Body of pancreas (tissue), 4 donors: Measurements from ENCODE around the gene FZD2. TPM values are rescaled to one million over a fixed set of nuclear protein-coding genes. Genes with fewer than 3 reads are reported as not detected.

Experiments
- ATAC-seq: fragments of 150-250 bp; one replicate; pipeline ENCODE4 v1.9.1; 2016
- DNase-seq, 4 donors: peaks; one replicate each; pipeline ENCODE4 v3.0.0-alpha.2; 2019
- H3K27ac ChIP-seq, 4 donors: fragments of 200-600 bp; sonication (generic); 1 replicate in 3 of 4; 2 replicates in 1 of 4; pipeline versions ENCODE4 v1.5.1 to v1.6.1; 2016 to 2019; ENCODE audit warnings: mild to moderate bottlenecking in 1 of 4, mixed read lengths in 1 of 4, moderate library complexity in 1 of 4
- H3K27me3 ChIP-seq, 2 donors: fragments of 200-600 bp; sonication (generic); one replicate each; pipeline ENCODE4 v1.6.0; 2016; ENCODE audit warnings: mild to moderate bottlenecking in 1 of 2
- H3K36me3 ChIP-seq, 2 donors: fragments of 200-600 bp; sonication (generic); replicated peaks in 1 of 2; 2 replicates each; pipeline ENCODE4 v1.5.1; 2016; ENCODE audit warnings: low read depth in 2 of 2; ENCODE audit not compliant: insufficient read depth in 1 of 2
- H3K4me1 ChIP-seq: fragments of 200-600 bp; sonication (generic); one replicate; pipeline ENCODE4 v1.6.0; 2016
- H3K4me3 ChIP-seq, 2 donors: fragments of 200-600 bp; sonication (generic); 1 replicate in 1 of 2; 2 replicates in 1 of 2; pipeline ENCODE4 v1.5.1; 2016 to 2019
- H3K9me3 ChIP-seq, 3 donors: fragments of 200-600 bp; sonication (generic); 1 replicate in 2 of 3; 2 replicates in 1 of 3; pipeline ENCODE4 v1.5.1; 2016
- CTCF ChIP-seq, 7 experiments: fragments of 450-650 bp in 4 of 7; fragments of 200-600 bp in 3 of 7; sonication (generic) in 3 of 7; IDR thresholded peaks; one replicate each; pipeline ENCODE4 v1.5.1; 2016 to 2019; ENCODE audit warnings: antibody characterized with exemption in 7 of 7
- POLR2A ChIP-seq, 3 donors: fragments of 450-650 bp; IDR thresholded peaks; one replicate each; pipeline ENCODE4 v1.6.1; 2016; ENCODE audit warnings: antibody characterized with exemption in 3 of 3, mild to moderate bottlenecking in 2 of 3
- whole genome bisulfite sequencing, 2 donors: methylation state at CpG; one replicate each; pipeline ENCODE4 v1.1.5; 2017; 5-methylcytosine and 5-hydroxymethylcytosine counted together
- intact Hi-C: fragments of 100-400 bp; cut with DNase I; formaldehyde crosslinking; loops from one replicate; pipeline ENCODE4 v1.15.1; 2023
- total RNA-seq, 2 donors: library from RNA; depleted of rRNA; stranded (reverse); fragments of >200 nt; gene quantifications; one replicate each; pipeline ENCODE4 v1.1.0, GENCODE V29; 2016

FZD2 gene
- total RNA-seq, 2 donors from 2014 or later = 0.52 TPM; not detected in 1

- Histone ChIP-seq H3K36me3 (no peaks in the 10 kb centered on the region), H3K27me3 (no peaks in the 10 kb centered on the region), H3K4me1 (no peaks in the 10 kb centered on the region), H3K9me3 (no peaks in the 10 kb centered on the region), H3K27ac (peak overlapping the region in 1 of 4 donors; percentile 40), H3K4me3 (no peak overlapping the region)
- ATAC-seq = no peak
- intact Hi-C loops = no loop called here
- no peak for DNase-seq
- WGBS, 2 donors = 43 to 53% methylated on average over 4 of the region's 4 CpGs
- TF ChIP-seq POLR2A (IDR thresholded peaks at IDR 0.05) (no peak), CTCF (IDR thresholded peaks at IDR 0.05) (no peak)
These were observed 10.3 kb upstream of the FZD2 start for GRCh38 chr17:44546671-44547606.

- no peaks in the 10 kb centered on the region for H3K4me1 ChIP-seq
- DNase-seq (peak in 1 of 4 donors; percentile 30), ATAC-seq (no peak)
- H3K9me3 ChIP-seq = no peaks in the 10 kb centered on the region
- no peak for TF ChIP-seq POLR2A (IDR thresholded peaks at IDR 0.05)
- no peak for TF ChIP-seq CTCF (IDR thresholded peaks at IDR 0.05)
- H3K4me3 ChIP-seq = no peak overlapping the region
- peak overlapping the region in 1 of 4 donors; percentile 40 for H3K27ac ChIP-seq
- H3K36me3 ChIP-seq = no peaks in the 10 kb centered on the region
- 69 to 89% methylated on average over 3 to 4 of the region's 4 CpGs for WGBS, 2 donors
- intact Hi-C loops = no loop called here
- H3K27me3 ChIP-seq = no peaks in the 10 kb centered on the region
These were observed 9.5 kb upstream of the FZD2 start for GRCh38 chr17:44547625-44548267.

GRCh38 chr17:44548376-44549230 lies 8.7 kb upstream of the FZD2 start:
- DNase-seq (no peak), ATAC-seq (no peak)
- Histone ChIP-seq H3K27me3 (no peaks in the 10 kb centered on the region), H3K9me3 (no peaks in the 10 kb centered on the region), H3K4me1 (no peaks in the 10 kb centered on the region), H3K27ac (peak overlapping the region in 1 of 4 donors; percentile 40), H3K36me3 (no peaks in the 10 kb centered on the region), H3K4me3 (no peak overlapping the region)
- intact Hi-C loops = no loop called here
- TF ChIP-seq CTCF (IDR thresholded peaks at IDR 0.05) = no peak
- no peak for TF ChIP-seq POLR2A (IDR thresholded peaks at IDR 0.05)
- 72 to 82% methylated on average over 3 of the region's 3 CpGs for WGBS, 2 donors

- 40 to 42% methylated on average over 6 of the region's 6 CpGs for WGBS, 2 donors
- no peaks in the 10 kb centered on the region for H3K4me1 ChIP-seq
- TF ChIP-seq CTCF (IDR thresholded peaks at IDR 0.05) (no peak), POLR2A (IDR thresholded peaks at IDR 0.05) (no peak)
- H3K27ac ChIP-seq = no peak overlapping the region
- H3K9me3 ChIP-seq = no peaks in the 10 kb centered on the region
- intact Hi-C loops = no loop called here
- H3K36me3 ChIP-seq = no peaks in the 10 kb centered on the region
- H3K27me3 ChIP-seq = no peaks in the 10 kb centered on the region
- ATAC-seq = no peak
- no peak for DNase-seq
- no peak overlapping the region for H3K4me3 ChIP-seq
These were observed 7.6 kb upstream of the FZD2 start for GRCh38 chr17:44549686-44550085.
